ENCODE measurements around the gene OTUB2. TPM values are rescaled to one million over a fixed set of nuclear protein-coding genes. Genes with fewer than 3 reads are reported as not detected.

The OTUB2 gene
- total and polyA plus RNA-seq, 2 donors (not counting 3 experiments of a cell fraction or from before 2014, with no cell fraction given): 0.70 to 1.6 TPM

DNA sequence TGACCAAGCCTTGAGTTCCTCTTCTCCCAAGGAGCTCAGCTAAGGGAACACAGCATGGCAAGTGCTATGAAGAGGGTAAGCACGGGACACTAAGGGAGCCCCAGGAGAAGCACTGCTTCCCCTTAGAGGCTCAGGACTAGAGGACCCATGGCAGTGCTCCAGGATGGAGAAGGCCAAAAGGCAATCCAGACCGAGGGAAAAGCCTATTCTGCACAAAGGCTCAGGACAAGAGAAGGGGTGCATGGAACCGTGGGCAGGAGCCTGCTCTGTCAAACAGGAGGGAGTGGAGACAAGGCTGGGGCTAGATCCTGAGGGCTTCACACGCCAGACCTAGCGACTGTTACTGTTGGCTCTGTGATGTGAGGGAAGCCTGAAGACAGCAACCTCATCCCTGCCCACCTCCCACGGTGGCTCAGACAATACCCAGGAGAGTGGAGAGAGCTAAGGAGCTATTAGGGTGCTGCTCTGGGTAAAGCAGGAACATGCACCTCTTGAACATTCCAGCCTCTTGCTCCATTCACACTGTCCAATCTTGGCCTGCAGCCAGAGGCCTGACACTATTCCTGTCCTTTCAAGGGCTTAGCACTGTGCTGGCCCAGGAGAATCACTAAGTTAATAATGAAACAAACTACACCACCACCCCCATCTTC, 24.2 kb downstream of the OTUB2 start:
- BruUV-seq (replicated peaks): no TSS peak
- CTCF ChIA-PET: interaction anchor here (1.8 to 7.6 kb wide), 6 partner anchors 14 to 111 kb away, joined by 4 to 133 read pairs (median 18); no protein-coding TSS in a partner anchor
- Histone ChIP-seq H3K36me3 (ENCODE audit: control insufficient read depth in 2 of 2, extremely low read depth in 1 of 2, insufficient read depth in 2 of 2, low read length in 2 of 2) (peaks cover 13 to 33% of the 10 kb centered on the region in 2 experiments), H3K4me1 (ENCODE audit: control insufficient read depth, extremely low read depth, insufficient read depth, low read length) (peaks cover 3% of the 10 kb centered on the region), H3K4me2 (ENCODE audit: insufficient read depth, low read length) (no peak overlapping the region), H2AFZ (ENCODE audit: low read depth, low read length) (no peak overlapping the region), H4K20me1 (replicated peaks; ENCODE audit: control insufficient read depth, extremely low read depth, insufficient read depth, low read length) (no peaks in the 10 kb centered on the region), H3K9me3 (replicated peaks; ENCODE audit: control insufficient read depth, insufficient read depth, low read length) (no peaks in the 10 kb centered on the region), H3K27me3 (ENCODE audit: control insufficient read depth in 2 of 2, insufficient read depth in 2 of 2, low read length in 2 of 2) (no peaks in the 10 kb centered on the region), H3K9me1 (replicated peaks; ENCODE audit: control insufficient read depth, extremely low read depth, insufficient read depth, low read length) (no peaks in the 10 kb centered on the region), H3K4me3 (replicated peaks in 1 of 3; ENCODE audit: insufficient read depth in 1 of 3, low read depth in 1 of 3, low read length in 3 of 3) (no peak overlapping the region), H3K9ac (replicated peaks; ENCODE audit: extremely low read depth, insufficient read depth, low read length) (no peak overlapping the region), H3K27ac (ENCODE audit: insufficient read depth, low read depth, low read length) (no peak overlapping the region), H3K79me2 (ENCODE audit: control insufficient read depth, insufficient read depth, low read length) (no peaks in the 10 kb centered on the region)
- POLR2A ChIA-PET: no interaction called here
- FAIRE-seq (no peak), DNase-seq (ENCODE audit: low read depth, low spot score) (no peak)
- intact Hi-C loops (cut with micrococcal nuclease): no loop called here
- dilution Hi-C loops (cut with MboI; ENCODE audit: extremely low pct_ligation_motif_present, low sequenced_read_pairs): no loop called here
- TF ChIP-seq CTCF (IDR thresholded peaks at IDR 0.05; ENCODE audit: extremely low read depth in 1 of 2, insufficient read depth in 1 of 2, low read depth in 1 of 2, low read length in 2 of 2) (no peak), JUN (IDR thresholded peaks at IDR 0.05; ENCODE audit: borderline replicate concordance, insufficient read depth, insufficient read length, low read depth) (no peak), EZH2 (IDR thresholded peaks at IDR 0.05; ENCODE audit: borderline replicate concordance, low read depth, low read length, severe bottlenecking) (no peak), POLR2AphosphoS5 (IDR thresholded peaks at IDR 0.05; ENCODE audit: insufficient read depth, low read depth, low read length) (no peak), GATA2 (IDR thresholded peaks at IDR 0.05; ENCODE audit: insufficient read depth, insufficient read length, low read depth, low read length) (no peak), POLR2A (IDR thresholded peaks at IDR 0.05; ENCODE audit: low read depth, low read length) (no peak), MAX (IDR thresholded peaks at IDR 0.05; ENCODE audit: insufficient read depth, insufficient read length) (no peak)
